ENCODE measurements around the gene GOLGA6L10. TPM values are rescaled to one million over a fixed set of nuclear protein-coding genes. Genes with fewer than 3 reads are reported as not detected.

The GOLGA6L10 gene
- total RNA-seq, 1 experiment from 2014 or later = 1.1 TPM

DNA sequence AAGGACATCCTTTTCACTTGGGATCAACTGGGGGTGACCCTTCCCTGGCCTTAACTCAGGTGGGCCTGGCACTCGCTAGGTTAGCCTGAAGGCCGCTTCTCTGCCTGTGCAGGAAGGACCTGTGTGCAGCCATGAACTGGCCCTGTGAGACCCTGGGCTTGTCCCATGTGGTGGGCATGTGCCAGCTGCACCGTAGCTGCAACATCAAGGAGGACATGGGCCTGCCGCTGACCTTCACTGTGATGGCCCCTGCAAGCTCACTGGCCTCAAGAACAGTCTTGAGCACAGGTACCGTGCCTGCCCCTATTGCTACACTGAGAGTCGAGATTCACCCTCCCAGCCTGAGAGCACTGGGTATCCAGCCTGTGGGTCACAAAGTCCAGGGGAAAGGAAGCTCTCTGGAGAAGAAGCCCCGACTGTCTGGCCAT, 43.6 kb downstream of the GOLGA6L10 start:
- no peak overlapping the region for H3K9ac ChIP-seq (ENCODE audit: low read length)
- DNase-seq = no peak

DNA sequence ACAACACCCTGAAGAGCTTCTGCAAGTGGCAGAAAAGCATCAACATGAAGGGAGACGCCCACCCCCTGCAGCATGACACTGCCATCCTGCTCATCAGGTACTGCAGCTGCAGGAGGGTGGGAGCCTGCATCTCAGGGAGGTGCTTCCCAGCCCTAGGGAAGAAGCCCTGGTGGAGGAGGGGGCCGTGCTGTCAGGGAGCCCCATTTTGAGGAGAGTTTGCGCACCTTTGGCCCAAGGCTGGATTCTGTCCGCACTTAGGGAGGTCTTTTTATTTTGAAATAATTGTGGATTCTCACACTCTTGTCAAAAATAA, 44.5 kb downstream of the GOLGA6L10 start:
- no peaks in the 10 kb centered on the region for H3K9me3 ChIP-seq (ENCODE audit: low read length)
- no peaks in the 10 kb centered on the region for H3K36me3 ChIP-seq (ENCODE audit: low read depth, low read length)
- no TSS peak for BruUV-seq (replicated peaks)
- ATAC-seq (no peak), DNase-seq (no peak)
- no peaks in the 10 kb centered on the region for H3K27me3 ChIP-seq (ENCODE audit: low read length)
- TF ChIP-seq, protein P1, sequence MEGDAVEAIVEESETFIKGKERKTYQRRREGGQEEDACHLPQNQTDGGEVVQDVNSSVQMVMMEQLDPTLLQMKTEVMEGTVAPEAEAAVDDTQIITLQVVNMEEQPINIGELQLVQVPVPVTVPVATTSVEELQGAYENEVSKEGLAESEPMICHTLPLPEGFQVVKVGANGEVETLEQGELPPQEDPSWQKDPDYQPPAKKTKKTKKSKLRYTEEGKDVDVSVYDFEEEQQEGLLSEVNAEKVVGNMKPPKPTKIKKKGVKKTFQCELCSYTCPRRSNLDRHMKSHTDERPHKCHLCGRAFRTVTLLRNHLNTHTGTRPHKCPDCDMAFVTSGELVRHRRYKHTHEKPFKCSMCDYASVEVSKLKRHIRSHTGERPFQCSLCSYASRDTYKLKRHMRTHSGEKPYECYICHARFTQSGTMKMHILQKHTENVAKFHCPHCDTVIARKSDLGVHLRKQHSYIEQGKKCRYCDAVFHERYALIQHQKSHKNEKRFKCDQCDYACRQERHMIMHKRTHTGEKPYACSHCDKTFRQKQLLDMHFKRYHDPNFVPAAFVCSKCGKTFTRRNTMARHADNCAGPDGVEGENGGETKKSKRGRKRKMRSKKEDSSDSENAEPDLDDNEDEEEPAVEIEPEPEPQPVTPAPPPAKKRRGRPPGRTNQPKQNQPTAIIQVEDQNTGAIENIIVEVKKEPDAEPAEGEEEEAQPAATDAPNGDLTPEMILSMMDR (conservative IDR thresholded peaks at IDR 0.05; ENCODE audit: low read depth, low read length) = no peak
- TF ChIP-seq EZH2phosphoT487 (IDR thresholded peaks at IDR 0.05; ENCODE audit: borderline replicate concordance, low read length) (no peak), EZH2 (IDR thresholded peaks at IDR 0.05; ENCODE audit: low read length, unreplicated experiment) (no peak)
- ChIA-PET CTCF (no interaction called here), POLR2A (ENCODE audit: unreplicated experiment) (no interaction called here)
- H3F3A ChIP-seq (ENCODE audit: low read length, unreplicated experiment) = no peaks in the 10 kb centered on the region
- H3K9ac ChIP-seq (ENCODE audit: low read length) = no peak overlapping the region
- H3K9me2 ChIP-seq (replicated peaks; ENCODE audit: low read length) = no peaks in the 10 kb centered on the region
- no peak overlapping the region for H3K4me2 ChIP-seq (ENCODE audit: low read length)
- no peak overlapping the region for H2AFZ ChIP-seq (ENCODE audit: low read length)
- H3K4me1 ChIP-seq (ENCODE audit: insufficient read depth, low read length) = no peaks in the 10 kb centered on the region
- H3K4me3 ChIP-seq (ENCODE audit: low read length) = no peak overlapping the region
- no peak overlapping the region for H3K27ac ChIP-seq (ENCODE audit: low read length)
- no peaks in the 10 kb centered on the region for H4K20me1 ChIP-seq (ENCODE audit: low read length)
- intact Hi-C loops (cut with micrococcal nuclease) = no loop called here
- H3K79me2 ChIP-seq (ENCODE audit: low read length) = no peaks in the 10 kb centered on the region

More for the DNA sequence above, 43.6 kb downstream of the GOLGA6L10 start:
- Histone ChIP-seq H3K27ac (ENCODE audit: low read length) (no peak overlapping the region), H4K20me1 (ENCODE audit: low read length) (no peaks in the 10 kb centered on the region), H3F3A (ENCODE audit: low read length, unreplicated experiment) (no peaks in the 10 kb centered on the region), H3K4me3 (ENCODE audit: low read length) (no peak overlapping the region), H3K9me2 (replicated peaks; ENCODE audit: low read length) (no peaks in the 10 kb centered on the region), H3K9me3 (ENCODE audit: low read length) (no peaks in the 10 kb centered on the region), H3K4me2 (ENCODE audit: low read length) (no peak overlapping the region), H3K4me1 (ENCODE audit: insufficient read depth, low read length) (no peaks in the 10 kb centered on the region), H2AFZ (ENCODE audit: low read length) (no peak overlapping the region), H3K36me3 (ENCODE audit: low read depth, low read length) (no peaks in the 10 kb centered on the region), H3K27me3 (ENCODE audit: low read length) (no peaks in the 10 kb centered on the region), H3K79me2 (ENCODE audit: low read length) (no peaks in the 10 kb centered on the region)
- CTCF ChIA-PET = no interaction called here
- POLR2A ChIA-PET (ENCODE audit: unreplicated experiment) = no interaction called here
- ATAC-seq = no peak
- TF ChIP-seq EZH2phosphoT487 (IDR thresholded peaks at IDR 0.05; ENCODE audit: borderline replicate concordance, low read length) = no peak
- no peak for TF ChIP-seq EZH2 (IDR thresholded peaks at IDR 0.05; ENCODE audit: low read length, unreplicated experiment)
- TF ChIP-seq, protein P1 (conservative IDR thresholded peaks at IDR 0.05; ENCODE audit: low read depth, low read length) = no peak
- BruUV-seq (replicated peaks) = no TSS peak
- intact Hi-C loops (cut with micrococcal nuclease) = no loop called here

DNA sequence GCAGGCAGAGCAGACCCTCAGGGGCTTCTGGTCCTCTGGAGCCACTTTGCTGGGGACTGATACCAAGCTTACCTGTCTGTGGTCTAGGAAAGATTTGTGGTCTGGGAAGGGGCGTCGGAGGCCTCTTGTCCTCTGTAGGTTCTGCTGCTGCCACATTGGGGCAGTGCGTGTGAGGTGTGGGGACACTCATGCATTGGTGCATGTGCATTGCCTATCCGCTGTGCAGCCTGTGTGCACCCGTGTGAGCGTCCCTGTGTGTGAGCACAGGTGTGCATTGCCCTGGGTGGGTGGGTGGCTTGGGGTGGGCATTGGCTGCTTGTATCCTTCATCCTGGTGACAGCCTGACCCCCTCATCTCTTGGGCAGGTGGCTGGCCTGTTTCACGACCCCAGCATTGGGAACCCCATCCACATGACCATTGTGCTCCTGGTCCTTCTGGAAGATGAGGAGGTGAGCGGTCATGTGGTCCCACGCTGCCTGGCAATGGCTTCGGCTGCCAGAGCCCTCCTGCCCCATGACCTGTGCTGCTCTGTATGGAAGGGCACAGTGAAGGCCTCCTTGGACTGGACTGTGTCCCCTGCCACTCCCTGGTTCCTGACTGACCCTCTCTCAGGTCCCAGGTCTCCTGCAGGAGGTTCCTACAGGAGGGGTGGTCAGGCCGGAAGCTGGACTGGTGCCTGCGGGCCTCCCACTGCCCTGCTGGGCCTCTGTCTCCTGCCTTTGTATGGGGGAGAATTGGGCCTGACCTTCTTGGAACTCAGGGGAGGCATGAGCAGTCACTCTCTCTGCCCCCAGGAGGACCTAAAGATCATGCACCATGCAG, 45.1 kb downstream of the GOLGA6L10 start:
- POLR2A ChIA-PET (ENCODE audit: unreplicated experiment) = no interaction called here
- H3K9ac ChIP-seq (ENCODE audit: low read length) = no peak overlapping the region
- H3K9me3 ChIP-seq (ENCODE audit: low read length) = no peaks in the 10 kb centered on the region

More for the DNA sequence above, 45.1 kb downstream of the GOLGA6L10 start:
- Histone ChIP-seq H3K4me2 (ENCODE audit: low read length) (no peak overlapping the region), H3K36me3 (ENCODE audit: low read depth, low read length) (no peaks in the 10 kb centered on the region), H3K27me3 (ENCODE audit: low read length) (no peaks in the 10 kb centered on the region), H2AFZ (ENCODE audit: low read length) (no peak overlapping the region), H3K79me2 (ENCODE audit: low read length) (no peaks in the 10 kb centered on the region), H3K27ac (ENCODE audit: low read length) (no peak overlapping the region), H4K20me1 (ENCODE audit: low read length) (no peaks in the 10 kb centered on the region), H3K4me3 (ENCODE audit: low read length) (no peak overlapping the region), H3F3A (ENCODE audit: low read length, unreplicated experiment) (no peaks in the 10 kb centered on the region), H3K9me2 (replicated peaks; ENCODE audit: low read length) (no peaks in the 10 kb centered on the region), H3K4me1 (ENCODE audit: insufficient read depth, low read length) (no peaks in the 10 kb centered on the region)
- CTCF ChIA-PET = no interaction called here
- TF ChIP-seq EZH2 (IDR thresholded peaks at IDR 0.05; ENCODE audit: low read length, unreplicated experiment) = no peak
- TF ChIP-seq EZH2phosphoT487 (IDR thresholded peaks at IDR 0.05; ENCODE audit: borderline replicate concordance, low read length) = no peak
- no TSS peak for BruUV-seq (replicated peaks)
- ATAC-seq (no peak), DNase-seq (no peak)
- intact Hi-C loops (cut with micrococcal nuclease) = no loop called here
